HUES48 (cell line): Measurements from ENCODE around the gene SUGT1.
"Not testable (repeated sequence)": the region's sequence is repeated elsewhere in the genome, so short reads cannot be mapped to it uniquely, and the experiment has no call there.

Experiments
- H3K27ac ChIP-seq: one replicate; pipeline ENCODE4 v1.7.0; 2013; ENCODE audit warnings: low read depth, low read length, inconsistent platforms
- H3K27me3 ChIP-seq: 2 replicates; pipeline ENCODE4 v1.6.1; 2013; ENCODE audit warnings: mild to moderate bottlenecking, low read length; ENCODE audit not compliant: control insufficient read depth, insufficient read depth
- H3K36me3 ChIP-seq: 2 replicates; pipeline ENCODE4 v1.6.1; 2013; ENCODE audit warnings: low read length; ENCODE audit not compliant: control insufficient read depth, insufficient read depth
- H3K4me1 ChIP-seq: 2 replicates; pipeline ENCODE4 v1.6.1; 2013; ENCODE audit warnings: mild to moderate bottlenecking, low read length; ENCODE audit not compliant: control insufficient read depth, insufficient read depth
- H3K4me3 ChIP-seq: 2 replicates; pipeline ENCODE4 v1.5.1; 2013; ENCODE audit warnings: mild to moderate bottlenecking, low read depth, low read length
- H3K9ac ChIP-seq: 2 replicates; pipeline ENCODE4 v1.6.1; 2013; ENCODE audit warnings: mild to moderate bottlenecking, low read depth, low read length, moderate library complexity
- H3K9me3 ChIP-seq: 2 replicates; pipeline ENCODE4 v1.6.1; 2013; ENCODE audit warnings: low read length; ENCODE audit not compliant: control insufficient read depth, insufficient read depth

The SUGT1 gene

DNA sequence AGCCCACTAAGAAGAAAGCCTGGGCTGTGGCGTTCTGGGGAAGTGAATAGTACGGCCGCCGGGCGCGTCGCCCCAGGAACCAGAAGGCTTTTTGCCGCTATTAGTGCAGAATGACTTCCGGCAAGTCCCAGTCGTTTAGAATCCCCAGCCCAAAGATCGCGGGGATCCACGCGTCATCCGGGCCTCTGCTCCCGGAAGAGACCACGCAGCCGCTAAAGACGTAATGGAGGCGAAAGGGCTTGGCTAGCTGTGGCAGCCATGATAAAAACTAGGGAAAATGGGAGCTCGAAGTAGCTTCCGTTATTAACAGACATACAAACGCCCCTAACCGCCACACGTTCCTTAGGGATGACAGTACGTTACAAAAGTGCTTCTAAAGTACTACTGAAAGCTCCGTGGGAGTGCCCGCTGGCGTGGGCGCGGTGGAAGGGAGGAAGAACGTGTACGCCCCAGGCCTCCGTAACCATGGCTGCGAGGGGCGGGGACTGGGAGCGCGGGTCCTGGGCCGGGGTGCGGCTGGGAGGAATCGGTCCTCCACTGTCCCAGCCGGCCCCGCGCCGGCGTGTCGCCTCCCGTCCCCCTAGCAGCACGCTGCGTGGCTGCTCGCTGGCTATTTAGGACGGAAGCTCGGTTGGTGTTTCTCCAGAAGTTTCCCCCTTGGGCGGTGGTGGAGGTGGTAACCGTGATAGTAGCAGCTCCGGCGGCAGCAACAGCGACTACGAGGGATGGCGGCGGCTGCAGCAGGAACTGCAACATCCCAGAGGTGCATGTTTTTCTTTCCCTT is at the start of gene SUGT1:
Gene SUGT1, plus strand, starts transcription at position 641 of the 784 bp plus-strand sequence. Its CDS starts 85 bp downstream, at position 726.
- H3K9ac ChIP-seq = peak within 1 kb of the TSS; percentile 93

DNA sequence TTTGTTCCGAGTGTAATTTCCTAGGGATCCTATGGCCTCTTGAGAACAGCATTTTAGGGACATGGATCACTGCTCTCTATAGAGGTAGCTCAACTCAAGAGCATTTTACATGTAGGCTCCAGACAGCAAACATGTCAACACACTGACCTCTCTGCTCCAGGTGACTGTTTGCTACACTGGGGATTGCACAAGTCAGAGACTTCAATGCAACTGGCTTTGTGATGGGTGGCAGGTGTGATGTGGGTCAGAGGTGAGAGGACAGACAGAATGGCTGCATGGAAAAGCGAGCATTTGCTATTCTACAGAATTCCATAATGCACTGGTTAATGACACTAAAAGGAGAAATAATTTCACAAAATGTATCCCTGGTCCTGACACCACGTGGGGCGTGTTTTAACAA is 49.3 kb upstream of the SUGT1 start:
- H3K27me3 ChIP-seq = peaks cover 24% of the 10 kb centered on the region
- H3K9ac ChIP-seq, H3K4me1 ChIP-seq, H3K27ac ChIP-seq, H3K9me3 ChIP-seq, H3K36me3 ChIP-seq, H3K4me3 ChIP-seq: not testable (repeated sequence)

More for the DNA sequence above, at the start of gene SUGT1:
- Histone ChIP-seq H3K27ac (peak within 1 kb of the TSS; percentile 100), H3K9me3 (no peaks in the 10 kb centered on the region), H3K4me3 (peak within 1 kb of the TSS; percentile 90), H3K27me3 (no peaks in the 10 kb centered on the region), H3K4me1 (peaks cover 18% of the 10 kb centered on the region; the same call in 1 of the 2 replicates), H3K36me3 (peaks cover 51% of the 10 kb centered on the region)

DNA sequence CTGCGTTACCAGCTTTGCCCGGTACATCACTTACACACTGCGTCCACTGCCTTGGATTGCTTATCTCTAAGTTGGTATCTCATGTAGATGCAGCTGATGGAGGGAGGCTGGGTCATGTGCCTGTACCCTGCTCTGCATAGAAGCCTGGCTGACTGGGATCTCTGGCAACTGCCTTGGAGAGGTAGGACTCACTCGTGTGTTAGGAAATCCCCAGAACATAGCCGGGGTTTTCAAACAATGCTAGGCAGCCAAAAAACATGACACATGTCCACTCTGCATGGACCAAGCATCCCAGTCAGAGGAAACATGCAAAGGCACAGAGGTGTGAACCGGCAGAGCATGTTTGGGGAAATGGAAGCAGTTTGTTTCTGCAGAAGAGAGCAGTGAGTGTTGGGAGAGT is 46.5 kb upstream of the SUGT1 start:
- not testable (repeated sequence) for H3K4me3 ChIP-seq, H3K36me3 ChIP-seq, H3K4me1 ChIP-seq, H3K27ac ChIP-seq, H3K9ac ChIP-seq, H3K27me3 ChIP-seq, H3K9me3 ChIP-seq

DNA sequence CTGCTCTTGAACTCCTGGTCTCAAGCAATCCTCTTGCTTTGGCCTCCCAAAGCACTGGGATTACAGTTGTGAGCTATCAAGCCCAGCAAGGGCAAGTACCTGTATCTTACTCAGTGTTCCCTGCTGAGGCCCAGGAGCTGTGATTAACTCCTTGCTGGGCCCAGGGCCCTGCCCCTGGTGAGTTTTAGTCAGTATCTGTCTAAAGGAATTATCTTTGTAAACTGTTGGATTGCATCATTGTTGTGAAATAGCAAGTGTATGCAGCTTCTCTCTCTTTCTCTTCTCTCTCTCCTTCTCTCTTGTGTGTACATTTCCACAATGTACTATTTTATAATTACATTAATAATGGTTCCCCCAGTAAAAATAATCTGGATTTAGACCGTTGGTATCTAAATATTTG is 45.8 kb upstream of the SUGT1 start:
- not testable (repeated sequence) for H3K9me3 ChIP-seq, H3K4me1 ChIP-seq, H3K4me3 ChIP-seq, H3K27me3 ChIP-seq, H3K9ac ChIP-seq, H3K36me3 ChIP-seq, H3K27ac ChIP-seq

DNA sequence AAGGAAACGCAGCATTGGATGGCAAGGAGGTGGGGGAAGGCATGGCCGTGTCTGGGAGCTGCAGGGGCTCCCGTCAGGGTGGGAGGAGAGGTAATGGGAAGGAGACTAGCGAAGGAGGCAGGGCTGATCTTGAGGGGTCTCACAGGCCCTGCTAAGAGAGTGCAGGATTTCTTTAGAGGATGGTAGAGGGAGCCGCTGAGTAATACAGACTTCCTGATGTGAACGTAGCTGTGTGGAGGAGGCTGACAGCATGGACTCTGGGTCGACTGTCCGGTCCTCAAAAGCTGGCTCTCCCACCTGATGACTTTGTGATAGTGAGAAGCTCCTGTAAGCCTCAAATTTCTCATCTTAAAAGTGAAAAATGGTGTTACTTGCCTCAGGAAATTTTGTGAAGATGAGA is 44.5 kb upstream of the SUGT1 start:
- not testable (repeated sequence) for H3K9ac ChIP-seq, H3K27me3 ChIP-seq, H3K4me1 ChIP-seq, H3K4me3 ChIP-seq, H3K9me3 ChIP-seq, H3K27ac ChIP-seq, H3K36me3 ChIP-seq

DNA sequence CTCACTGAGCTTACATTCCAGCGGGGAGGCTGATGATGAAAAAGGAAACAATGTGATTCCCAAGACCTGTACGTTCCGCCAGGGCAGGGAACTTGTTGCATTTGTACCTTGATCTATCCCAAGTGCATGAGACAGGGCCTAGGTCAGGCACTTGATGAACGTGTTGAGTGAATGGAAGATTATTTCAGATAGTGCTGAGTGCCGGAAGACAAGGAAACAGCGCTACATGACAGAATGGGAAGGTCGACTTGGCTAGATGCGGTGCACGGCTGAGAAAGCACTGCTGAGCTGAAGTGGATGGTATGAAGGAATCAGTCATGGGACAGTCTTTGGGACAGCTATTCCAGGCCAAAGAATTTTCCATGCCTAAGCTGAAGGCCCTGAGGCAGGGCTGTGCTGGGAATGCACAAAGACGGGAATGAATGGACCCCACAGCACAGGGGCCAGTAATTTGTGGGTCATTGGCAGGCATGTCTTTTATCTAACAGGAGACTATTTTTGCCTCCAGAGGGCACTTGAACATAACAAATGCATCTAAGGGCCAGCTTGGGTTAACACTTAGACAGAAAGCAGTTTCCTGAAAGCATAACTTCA is 43.5 kb upstream of the SUGT1 start:
- not testable (repeated sequence) for H3K4me1 ChIP-seq, H3K4me3 ChIP-seq, H3K9me3 ChIP-seq, H3K9ac ChIP-seq, H3K36me3 ChIP-seq, H3K27me3 ChIP-seq, H3K27ac ChIP-seq

DNA sequence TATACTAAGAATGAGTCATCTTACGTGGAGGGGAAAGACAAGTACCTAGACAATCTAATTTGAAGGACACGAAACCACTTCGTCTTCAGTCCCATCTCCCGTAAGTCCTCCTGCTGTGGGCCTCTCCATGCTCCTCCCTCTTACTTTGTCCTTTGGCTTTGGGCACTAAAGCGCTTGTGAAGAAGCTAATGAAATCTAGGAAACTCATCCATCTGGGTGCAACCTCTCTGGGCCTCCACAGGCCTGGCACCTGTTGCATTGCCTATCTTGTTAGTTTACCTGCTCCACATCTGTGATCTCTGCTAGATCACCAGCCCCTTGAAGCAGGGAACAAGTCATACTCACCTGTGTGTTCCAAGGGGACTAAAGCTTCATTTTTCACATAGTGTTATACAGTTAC is 42.5 kb upstream of the SUGT1 start:
- not testable (repeated sequence) for H3K4me1 ChIP-seq, H3K4me3 ChIP-seq

DNA sequence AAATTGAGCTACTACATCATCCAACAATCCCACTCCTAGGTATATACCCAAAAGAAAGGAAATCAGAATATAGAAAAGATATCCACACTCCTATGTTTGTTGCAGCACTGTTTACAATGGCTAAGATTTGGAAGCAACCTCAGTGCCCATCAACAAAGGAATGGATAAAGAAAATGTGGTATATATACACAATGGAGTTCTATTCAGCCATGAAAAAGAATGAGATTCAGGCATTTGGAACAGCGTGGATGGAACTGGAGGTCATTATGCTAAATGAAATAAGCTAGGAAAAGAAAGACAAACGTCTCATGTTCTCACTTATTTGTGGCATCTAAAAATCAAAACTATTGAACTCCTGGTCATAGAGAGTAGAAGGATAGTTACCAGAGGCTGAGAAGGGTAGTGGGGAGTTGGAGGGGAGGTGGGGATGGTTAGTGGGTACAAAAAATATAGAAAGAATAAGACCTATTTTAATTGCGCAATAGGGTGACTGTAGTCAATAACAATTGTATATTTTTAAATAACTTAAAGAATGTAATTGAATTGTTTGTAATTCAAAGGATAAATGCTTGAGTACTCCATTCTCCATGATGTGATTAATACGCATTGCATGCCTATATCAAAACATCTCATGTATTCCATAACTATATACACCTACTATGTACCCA is 37.4 kb upstream of the SUGT1 start:
- Histone ChIP-seq H3K27ac (no peak overlapping the region), H3K9ac (no peak overlapping the region), H3K4me3 (no peak overlapping the region)

More for the DNA sequence above, 42.5 kb upstream of the SUGT1 start:
- H3K27me3 ChIP-seq, H3K9me3 ChIP-seq, H3K9ac ChIP-seq, H3K36me3 ChIP-seq, H3K27ac ChIP-seq: not testable (repeated sequence)

DNA sequence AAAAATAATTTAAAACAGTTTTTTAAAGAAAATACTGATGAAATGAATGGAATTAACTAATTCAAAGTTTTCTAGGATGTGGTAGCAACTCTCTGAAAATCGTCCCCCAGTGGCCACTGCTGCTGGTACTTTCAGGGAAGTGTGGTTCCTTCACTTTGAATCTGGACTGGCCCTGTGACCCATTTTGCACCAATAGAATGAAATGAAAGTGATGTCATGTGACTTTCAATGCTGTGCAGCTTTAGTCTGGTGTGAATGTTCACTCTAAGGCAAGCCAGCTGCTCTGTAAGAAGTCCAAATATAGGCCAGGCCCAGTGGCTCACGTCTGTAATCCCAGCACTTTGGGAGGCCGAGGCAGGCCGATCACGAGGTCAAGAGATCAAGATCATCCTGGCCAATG is 36.8 kb upstream of the SUGT1 start:
- H3K4me3 ChIP-seq = no peak overlapping the region
- no peaks in the 10 kb centered on the region for H3K9me3 ChIP-seq
- no peak overlapping the region for H3K27ac ChIP-seq
- H3K36me3 ChIP-seq = peaks cover under 1% of the 10 kb centered on the region; the same call in 1 of the 2 replicates
- H3K4me1 ChIP-seq = 0 out of 2 replicates have a peak, but pooled peaks cover 3% of the 10 kb centered on the region
- H3K9ac ChIP-seq = no peak overlapping the region
- H3K27me3 ChIP-seq = no peaks in the 10 kb centered on the region

More for the DNA sequence above, 37.4 kb upstream of the SUGT1 start:
- no peaks in the 10 kb centered on the region for H3K36me3 ChIP-seq
- H3K27me3 ChIP-seq = no peaks in the 10 kb centered on the region
- H3K9me3 ChIP-seq = no peaks in the 10 kb centered on the region
- 0 out of 2 replicates have a peak, but pooled peaks cover 1% of the 10 kb centered on the region for H3K4me1 ChIP-seq

DNA sequence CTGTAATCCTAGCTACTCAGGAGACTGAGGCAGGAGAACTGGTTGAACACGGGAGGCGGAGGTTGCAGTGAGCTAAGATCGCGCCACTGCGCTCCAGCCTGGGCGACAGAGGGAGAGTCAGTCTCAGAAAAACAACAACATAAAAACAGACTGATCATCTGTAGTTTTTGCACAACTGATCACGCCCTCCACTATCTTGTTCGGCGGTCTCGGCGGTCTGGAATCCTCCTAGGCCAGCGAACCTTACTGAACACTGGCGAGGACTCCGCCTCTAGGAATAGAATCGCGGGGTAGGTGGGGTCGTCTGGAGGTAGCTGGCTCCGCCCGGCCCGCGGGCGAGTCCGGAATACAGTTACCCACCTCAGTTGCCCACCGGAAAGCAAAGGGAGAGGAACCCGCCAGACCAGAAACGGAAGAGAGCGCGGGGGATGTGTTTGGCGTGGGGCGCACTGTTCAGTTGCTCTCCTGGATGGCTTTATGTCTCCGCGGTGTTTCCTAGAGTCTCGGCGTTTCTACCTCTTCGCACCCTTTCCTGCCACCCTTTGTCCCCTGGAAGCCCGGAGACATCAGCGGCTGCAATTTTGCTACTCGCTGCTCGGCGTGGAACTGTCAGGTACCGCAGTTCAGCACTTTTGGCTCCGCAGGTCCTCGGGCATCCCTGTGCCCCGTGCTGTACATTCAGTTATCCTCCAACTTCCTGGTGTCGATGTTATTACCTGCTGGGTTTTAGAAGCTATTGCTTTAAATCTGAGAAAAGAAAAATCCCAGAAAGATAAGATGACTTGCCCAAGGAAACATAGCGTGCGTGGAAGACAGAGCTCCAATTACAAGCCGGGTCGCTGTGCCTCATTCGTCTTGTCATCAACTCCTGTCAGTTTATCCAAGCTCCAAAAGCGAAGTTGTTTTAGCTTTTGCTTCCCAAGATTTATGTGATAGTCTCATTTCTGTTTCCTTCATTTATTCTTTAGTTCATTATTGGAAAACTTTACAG is 35.3 kb upstream of the SUGT1 start:
- H3K27me3 ChIP-seq = no peaks in the 10 kb centered on the region
- H3K36me3 ChIP-seq = peaks cover 3% of the 10 kb centered on the region; the same call in 1 of the 2 replicates
- peak overlapping the region; percentile 70 for H3K9ac ChIP-seq
- peak overlapping the region; percentile 97 for H3K4me3 ChIP-seq
- H3K27ac ChIP-seq = no peak overlapping the region
- no peaks in the 10 kb centered on the region for H3K9me3 ChIP-seq
- 0 out of 2 replicates have a peak, but pooled peaks cover 3% of the 10 kb centered on the region for H3K4me1 ChIP-seq
